Astrocyte of the spinal cord (primary cell): ENCODE measurements around the gene EHMT1.

ENCODE experiments used
- DNase-seq: peaks from one replicate; pipeline ENCODE4 v3.0.0; 2011; ENCODE audit warnings: low read depth, low spot score
- H3K4me3 ChIP-seq: 2 replicates; pipeline ENCODE4 v1.5.1; 2011; ENCODE audit warnings: low read depth, mild to moderate bottlenecking, low read length, moderate library complexity
- in situ Hi-C: cut with HindIII; loops from 2 replicates; pipeline ENCODE4 v1.10.0; 2017; ENCODE audit warnings: low sequenced_read_pairs
- TF ChIP-seq, protein P1 (sequence below): IDR thresholded peaks from 2 replicates; pipeline ENCODE4 v1.5.1; 2012; ENCODE audit warnings: low read depth, mild to moderate bottlenecking, low read length, inconsistent platforms

The EHMT1 gene

DNA sequence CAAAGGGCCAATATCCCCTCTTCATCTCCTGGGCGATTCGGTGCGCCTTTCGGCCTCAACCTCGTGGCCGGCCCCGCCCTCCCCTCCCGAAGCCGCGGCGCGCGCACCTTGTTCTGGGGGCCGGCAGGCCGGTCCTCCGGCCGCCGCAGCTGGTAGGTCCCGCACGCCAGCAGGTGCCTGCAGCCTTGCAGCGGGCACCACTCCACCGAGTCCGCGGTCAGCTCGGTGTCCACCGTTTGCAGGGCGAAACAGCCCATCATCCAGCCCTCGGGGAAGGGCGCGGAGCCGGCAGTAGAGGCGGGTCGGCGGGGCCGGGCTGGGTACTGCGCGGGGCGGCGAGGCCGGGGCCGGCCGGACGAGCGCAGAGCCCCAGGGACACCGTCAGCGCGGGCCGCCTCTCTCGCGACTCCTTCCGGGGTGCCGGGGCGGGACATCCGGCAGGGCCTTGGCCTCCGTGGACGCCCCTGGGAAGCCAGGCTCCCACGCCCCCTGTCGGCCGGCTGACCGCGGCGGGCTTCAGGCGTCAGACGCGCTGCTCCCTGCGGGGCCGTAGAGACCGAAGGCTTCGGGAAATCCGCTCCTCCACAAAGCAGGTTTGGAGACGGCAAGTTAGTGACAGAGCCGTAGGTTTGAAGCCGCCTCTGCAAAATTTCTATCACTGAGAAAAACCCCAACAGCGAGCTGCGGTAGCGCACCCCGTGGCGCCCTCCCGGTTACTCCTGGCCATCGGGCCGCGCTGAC, 40.1 kb upstream of the EHMT1 start, which contains the start of gene DPH7:
DPH7 (minus strand) TSS at position 408 of the 741 bp plus-strand sequence; CDS start at position 260, 148 bp downstream.
- TF ChIP-seq, protein P1, sequence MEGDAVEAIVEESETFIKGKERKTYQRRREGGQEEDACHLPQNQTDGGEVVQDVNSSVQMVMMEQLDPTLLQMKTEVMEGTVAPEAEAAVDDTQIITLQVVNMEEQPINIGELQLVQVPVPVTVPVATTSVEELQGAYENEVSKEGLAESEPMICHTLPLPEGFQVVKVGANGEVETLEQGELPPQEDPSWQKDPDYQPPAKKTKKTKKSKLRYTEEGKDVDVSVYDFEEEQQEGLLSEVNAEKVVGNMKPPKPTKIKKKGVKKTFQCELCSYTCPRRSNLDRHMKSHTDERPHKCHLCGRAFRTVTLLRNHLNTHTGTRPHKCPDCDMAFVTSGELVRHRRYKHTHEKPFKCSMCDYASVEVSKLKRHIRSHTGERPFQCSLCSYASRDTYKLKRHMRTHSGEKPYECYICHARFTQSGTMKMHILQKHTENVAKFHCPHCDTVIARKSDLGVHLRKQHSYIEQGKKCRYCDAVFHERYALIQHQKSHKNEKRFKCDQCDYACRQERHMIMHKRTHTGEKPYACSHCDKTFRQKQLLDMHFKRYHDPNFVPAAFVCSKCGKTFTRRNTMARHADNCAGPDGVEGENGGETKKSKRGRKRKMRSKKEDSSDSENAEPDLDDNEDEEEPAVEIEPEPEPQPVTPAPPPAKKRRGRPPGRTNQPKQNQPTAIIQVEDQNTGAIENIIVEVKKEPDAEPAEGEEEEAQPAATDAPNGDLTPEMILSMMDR: peak; percentile 91
- in situ Hi-C loops: no loop called here
- DNase-seq: peak; percentile 90
- peak within 1 kb of the TSS; percentile 73 for H3K4me3 ChIP-seq

DNA sequence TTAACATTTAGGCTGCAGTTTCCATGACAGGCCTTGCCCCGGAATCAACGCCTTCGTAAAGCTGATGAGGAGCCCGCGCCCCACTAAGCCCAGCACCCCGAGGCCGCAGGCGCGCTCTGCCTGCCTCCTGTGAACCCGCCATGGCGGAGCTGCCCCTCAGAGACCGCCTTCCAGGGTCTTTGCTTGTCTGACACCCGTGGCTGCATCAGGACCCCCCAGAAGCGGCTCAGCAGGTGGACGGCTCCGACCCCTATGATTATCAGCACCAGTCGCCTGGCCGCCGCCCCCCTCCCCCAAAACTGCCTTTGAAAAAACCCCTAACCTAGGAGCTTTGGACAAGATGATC, 39.6 kb upstream of the EHMT1 start:
- TF ChIP-seq, protein P1: no peak
- DNase-seq: no peak
- in situ Hi-C loops: no loop called here
- peak overlapping the region; percentile 42 for H3K4me3 ChIP-seq

DNA sequence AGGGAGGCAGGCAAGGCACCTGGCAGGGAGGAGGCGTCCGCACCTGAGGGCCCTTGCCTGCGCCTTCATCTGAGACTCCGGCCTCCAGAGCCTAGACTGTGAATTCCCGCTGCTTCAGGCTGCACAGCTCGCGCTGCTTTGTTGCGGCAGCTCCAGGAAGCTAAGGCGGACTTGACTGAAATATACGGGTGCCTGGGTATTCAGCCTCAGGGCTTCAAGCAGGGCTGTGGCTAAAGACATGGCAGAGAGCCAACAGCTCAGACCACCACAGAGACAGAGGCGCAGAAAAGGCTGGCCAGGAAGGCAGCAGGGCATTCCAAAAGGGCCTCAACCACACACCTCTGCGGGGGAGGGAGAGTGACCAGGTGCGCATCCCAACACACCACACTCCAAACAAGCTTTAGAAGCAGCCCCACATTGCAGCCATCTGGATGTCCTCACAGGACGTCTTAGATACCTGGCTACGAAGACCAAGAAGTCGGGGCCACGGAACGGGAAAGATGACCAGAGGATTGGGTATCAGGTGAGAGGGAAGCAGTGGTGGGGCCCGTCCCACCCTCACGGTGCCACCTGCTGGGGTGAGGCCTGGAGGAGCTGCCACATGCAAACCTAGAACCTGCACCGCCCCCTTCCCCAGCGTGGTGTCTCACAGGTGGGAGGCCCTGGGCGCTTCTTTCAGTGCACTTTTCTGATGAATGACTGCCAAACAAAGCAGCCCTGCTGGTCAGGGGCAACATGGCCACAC, 38.4 kb upstream of the EHMT1 start:
- no peak overlapping the region for H3K4me3 ChIP-seq
- no peak for DNase-seq
- TF ChIP-seq, protein P1: no peak
- in situ Hi-C loops: no loop called here

DNA sequence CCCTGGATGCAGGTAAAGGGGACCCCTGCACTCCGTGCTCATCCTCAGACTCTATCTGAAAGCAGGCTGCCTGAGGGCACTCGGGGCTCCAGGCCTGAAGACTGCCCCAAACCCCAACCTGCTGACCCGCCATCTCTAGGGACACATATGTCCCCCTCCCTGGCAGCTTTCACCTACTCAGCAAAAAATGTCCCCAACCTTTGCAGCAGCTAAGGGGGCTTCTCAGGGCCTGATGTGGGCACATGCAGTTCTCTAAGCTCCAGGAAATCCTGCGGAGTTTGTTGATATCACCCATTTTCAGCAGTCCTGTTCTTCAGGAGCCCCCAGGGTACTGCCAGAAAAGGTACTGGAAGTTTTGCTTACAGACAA, 37.9 kb upstream of the EHMT1 start:
- DNase-seq: no peak
- in situ Hi-C loops: no loop called here
- TF ChIP-seq, protein P1: no peak
- no peak overlapping the region for H3K4me3 ChIP-seq

DNA sequence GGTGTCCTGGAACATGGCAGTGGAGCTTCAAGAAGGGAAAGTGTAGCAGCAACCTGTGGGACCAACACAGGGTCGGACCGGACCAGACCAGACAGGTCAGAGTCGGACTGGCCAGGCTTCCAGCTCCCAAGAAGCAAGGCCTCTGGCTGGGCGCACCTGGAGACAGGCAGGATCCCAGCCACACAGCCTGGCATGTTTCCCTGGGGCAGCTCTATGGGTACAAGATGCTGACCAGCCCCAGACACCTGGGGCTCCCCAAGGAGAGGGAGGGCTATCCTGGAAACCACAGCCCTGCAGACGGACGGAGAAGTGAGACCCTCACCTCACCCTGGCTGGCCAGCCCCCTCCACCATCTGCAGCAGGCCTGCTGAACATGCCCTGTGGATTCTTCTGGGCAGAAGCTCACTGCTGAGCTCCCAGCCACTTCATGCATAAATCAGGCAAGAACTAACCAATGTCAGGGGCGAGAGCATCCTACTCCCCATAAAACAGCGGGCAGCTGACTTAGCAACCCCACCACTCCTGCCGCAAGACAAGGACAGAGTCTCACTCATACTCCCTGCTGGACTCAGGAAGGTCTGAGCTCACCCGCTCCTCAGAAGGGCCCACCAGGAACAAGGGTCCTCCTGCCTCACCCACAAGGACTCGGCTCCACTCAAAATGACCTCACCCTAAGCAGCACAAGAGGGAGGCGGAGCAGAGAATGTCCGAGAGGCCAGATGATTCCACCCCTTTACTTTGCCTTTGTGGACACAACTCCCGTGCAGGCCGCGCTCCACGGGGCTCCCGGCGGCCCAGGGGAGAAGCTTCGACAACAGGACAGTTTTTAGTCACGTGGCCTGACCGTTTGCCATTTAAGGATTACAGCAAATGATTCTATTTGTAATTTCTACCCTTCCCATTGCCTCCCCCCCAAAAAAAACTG, 37.2 kb upstream of the EHMT1 start:
- in situ Hi-C loops: no loop called here
- TF ChIP-seq, protein P1: no peak
- DNase-seq: no peak
- H3K4me3 ChIP-seq: no peak overlapping the region

DNA sequence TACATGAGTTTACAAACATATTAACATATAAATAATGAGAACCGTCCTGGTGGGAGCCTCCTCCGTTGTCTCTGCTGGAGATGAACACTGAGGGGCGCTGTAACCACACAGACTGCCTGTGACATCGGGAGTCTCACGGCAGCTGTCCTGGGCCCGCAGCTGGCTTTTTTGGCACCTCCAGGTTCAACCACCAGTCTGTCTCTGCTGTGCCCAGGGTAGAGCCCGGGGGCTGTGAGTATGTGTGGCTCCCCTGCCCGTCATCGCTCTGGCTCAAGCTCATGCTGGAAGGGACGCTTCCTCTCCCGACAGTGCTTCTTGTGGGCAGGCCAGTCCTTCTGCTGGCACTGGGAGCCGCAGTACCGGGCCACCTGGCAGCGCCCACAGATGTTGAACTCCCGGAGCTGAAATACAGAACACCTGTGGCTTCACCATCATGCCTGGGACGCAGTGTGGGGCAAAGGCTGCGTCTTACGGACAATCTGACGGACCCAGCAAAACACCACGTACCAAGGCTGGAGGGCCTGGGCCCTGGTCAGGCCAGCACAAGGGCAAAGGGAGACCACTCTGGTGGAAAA, 36.4 kb upstream of the EHMT1 start:
- TF ChIP-seq, protein P1: peak; percentile 16
- no peak for DNase-seq
- in situ Hi-C loops: no loop called here
- H3K4me3 ChIP-seq: no peak overlapping the region
